GM19099 (cell line): ENCODE results near the gene MS4A18.

Experiments
- POLR2A ChIP-seq: IDR thresholded peaks from 3 replicates; pipeline ENCODE4 v1.6.1; 2011; ENCODE audit warnings: low read depth; ENCODE audit not compliant: insufficient read length; ENCODE audit errors: extremely low read depth

MS4A18 gene

DNA sequence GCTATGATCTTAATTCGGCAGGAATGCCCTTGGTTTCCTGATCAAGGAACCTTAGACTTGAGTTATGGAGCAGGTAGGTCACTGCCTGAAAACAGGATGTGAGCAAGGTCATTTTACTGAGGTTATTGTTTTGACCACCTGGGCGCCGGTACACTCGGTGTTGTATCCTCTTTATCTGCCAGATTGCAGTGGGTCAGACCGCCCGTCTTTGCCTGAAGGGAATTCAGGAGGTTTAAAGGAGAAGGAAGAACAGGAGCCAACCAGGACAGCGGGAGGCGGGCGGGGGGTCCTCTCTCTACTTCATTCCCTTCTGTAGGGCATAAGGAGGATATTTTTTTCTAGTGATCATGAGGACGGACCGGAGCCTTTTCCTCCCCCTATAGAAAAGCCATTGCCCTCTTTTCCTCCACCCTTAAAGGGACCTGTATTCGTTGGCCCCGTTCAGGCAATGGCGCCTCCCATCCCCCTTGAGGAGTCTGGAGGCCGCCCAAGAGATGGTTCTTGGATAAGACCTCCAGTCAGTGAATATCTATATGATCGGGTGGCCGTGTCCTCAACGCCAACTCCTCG lies 32.8 kb downstream of the MS4A18 start:
- TF ChIP-seq POLR2A = no peak

DNA sequence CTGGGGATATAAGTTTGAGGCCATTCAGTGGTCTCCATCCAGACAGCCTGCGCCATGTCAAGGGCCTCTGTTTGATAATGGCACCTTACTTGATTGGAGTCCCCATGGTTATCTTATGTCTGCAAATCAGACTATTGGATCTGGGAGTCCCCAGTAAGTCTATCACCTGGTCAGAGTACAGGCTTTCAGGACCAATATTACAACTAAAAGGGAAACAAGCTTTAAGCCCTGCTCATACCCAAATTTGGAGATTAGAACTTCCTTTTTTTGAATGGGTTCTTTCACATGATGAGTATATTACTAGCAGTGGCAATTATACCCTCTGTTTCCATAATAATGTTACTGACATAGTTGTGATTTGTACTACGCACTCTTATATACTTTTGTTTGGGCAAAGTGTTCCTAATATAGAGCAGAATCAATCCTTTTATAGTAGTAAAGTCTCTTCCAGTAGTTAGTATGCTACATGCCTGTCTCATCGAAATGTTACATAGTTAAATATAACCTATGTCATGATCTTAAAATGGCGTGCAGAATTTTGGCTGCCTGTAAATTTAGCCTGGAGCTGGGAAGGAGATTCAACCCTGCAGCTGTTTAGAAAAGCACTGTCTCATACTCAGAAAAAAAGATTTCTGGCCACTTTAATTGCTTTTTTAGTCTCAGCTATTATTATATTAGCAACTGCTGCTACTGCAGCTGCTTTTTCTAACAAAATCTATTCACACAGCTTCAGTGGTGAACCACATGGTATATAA lies 37.1 kb downstream of the MS4A18 start:
- TF ChIP-seq POLR2A = no peak

DNA sequence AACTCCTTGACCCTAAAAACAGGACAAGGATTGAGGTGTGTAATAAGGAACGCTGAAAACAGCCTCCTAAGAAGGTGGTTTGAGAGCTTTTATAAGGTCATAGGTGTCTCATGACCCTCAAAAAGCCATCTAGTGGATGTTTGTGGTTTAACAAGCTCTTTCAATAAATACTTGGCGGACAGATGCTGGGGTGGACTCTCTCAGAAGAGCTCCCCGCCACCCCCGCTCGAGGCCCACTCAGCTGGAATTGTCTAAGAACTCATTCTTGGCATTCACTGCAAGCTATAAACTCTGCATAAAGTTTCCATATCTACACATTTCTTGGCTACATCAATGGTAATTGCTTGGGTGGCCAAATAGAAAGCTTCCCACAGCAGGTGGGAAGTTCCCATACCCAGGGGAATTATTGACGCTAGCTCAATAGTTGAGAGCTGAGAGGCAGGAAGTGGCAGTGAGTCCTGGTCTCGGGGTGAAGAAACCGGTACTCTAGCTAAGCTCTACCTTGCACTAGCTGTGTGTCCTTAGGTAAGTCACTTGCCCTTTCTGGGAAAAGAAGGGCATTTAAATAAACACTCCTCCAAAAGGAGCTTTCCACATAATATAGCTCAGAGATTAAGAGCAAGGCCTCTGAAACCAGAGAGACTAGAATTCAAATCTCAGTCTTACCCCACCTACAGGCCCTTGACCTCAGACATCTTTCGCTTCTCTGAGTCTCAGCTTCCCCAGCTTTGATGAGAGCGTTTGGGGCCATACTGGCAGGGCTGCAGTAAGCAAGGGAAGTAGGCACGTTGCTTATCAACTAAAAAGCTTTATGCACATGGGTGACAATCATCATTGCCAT lies 38.6 kb downstream of the MS4A18 start:
- peak; percentile 48 for TF ChIP-seq POLR2A

DNA sequence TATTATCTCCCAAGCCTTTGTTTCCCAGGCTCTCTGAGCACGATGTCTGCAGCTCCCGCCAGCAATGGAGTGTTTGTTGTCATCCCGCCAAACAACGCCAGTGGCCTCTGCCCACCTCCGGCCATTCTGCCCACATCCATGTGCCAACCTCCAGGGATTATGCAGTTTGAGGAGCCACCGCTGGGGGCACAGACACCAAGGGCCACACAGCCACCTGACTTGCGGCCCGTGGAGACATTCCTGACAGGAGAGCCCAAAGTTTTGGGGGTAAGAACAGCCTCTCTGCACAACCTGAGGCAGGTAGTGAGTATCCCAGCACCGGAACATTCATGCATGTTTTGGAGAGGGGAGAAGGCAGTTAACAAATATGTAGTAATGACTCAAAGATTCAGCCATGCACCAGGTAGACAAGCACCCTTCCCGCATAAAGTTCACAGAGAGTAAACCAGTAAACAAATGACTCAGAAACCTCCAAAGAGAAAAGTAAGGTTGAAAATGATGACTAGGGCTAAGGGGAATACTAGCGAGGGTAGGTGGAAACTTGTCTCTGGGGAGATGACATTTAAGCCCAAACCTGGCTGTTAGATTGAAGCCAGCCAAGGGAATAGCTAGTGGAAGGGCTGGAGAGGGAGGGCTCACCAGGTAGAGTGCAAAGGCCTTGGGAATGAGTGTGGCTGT lies 39.3 kb downstream of the MS4A18 start:
- no peak for TF ChIP-seq POLR2A

DNA sequence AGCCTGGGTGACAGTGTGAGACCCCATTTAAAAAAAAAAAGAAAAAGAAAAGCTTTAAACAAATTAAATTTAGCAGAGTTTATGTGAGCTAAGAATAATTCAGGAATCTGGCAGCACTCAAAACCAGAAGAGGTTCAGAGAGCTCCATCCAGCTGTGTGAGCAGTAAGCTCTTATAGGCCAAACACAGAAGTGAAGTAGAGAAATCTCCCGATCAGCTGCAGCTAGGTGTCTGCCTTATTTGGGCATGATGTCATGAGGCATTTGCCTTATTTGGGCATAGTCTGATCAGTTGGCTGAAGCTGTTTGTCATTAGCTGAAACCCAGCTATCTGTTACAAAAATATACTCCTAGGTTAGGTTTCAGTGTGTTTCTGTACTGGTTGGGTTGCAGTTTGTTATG lies 40.4 kb downstream of the MS4A18 start:
- TF ChIP-seq POLR2A = peak; percentile 39

DNA sequence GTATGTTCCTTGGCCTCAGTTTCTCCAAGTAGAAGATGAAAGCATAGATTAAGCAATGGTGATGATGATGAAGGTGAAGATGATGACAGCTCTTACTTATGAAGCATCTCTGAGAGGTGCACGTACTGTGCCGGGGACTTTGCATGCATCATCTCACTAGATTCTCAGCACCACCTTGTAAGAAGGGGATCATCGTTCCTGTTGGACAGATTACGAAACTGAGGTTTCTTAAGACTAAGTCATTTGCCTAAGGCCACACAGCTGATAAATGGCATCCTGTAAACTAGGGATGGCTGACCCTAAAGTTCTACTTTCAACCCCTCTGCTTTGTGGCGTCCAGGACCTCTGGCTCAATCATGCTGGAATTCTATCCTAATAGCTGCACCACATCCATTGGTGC lies 40.8 kb downstream of the MS4A18 start:
- no peak for TF ChIP-seq POLR2A

DNA sequence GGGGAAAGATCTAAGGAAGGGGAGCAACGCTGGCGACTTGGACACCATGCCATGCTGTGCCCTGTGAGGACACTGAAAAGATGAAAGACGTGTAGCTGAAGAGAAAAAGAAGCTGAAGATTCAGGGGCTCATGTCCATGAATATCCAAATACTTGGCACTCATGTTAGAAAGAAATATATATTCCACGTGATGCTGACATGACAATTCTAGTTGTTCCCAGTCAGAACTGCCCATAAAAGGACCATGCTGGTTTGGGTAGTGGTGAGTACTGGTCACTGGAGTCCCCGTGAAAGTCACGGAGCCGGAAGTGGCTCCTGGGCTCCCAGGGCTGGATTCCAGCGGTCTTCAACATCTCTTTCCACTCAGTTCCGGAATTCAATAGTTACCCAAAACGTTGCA lies 42.0 kb downstream of the MS4A18 start:
- no peak for TF ChIP-seq POLR2A

DNA sequence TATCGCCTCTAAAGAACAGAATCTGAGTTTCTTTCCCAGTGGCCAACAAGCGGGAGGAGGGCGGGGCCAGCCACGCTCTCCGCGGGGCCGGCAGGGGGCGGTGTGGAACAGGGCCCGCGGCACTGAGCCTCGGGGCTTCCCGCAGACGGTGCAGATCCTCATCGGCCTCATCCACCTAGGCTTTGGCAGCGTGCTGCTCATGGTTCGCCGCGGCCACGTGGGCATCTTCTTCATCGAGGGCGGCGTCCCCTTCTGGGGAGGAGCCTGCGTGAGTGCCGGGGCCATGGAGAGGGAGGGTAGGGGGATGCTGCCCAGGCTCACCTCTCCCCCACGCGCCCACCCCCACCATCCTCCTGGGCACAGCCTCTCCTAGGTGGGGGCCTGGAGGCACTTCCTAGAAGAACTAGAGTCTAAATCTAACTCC lies 42.9 kb downstream of the MS4A18 start:
- no peak for TF ChIP-seq POLR2A

DNA sequence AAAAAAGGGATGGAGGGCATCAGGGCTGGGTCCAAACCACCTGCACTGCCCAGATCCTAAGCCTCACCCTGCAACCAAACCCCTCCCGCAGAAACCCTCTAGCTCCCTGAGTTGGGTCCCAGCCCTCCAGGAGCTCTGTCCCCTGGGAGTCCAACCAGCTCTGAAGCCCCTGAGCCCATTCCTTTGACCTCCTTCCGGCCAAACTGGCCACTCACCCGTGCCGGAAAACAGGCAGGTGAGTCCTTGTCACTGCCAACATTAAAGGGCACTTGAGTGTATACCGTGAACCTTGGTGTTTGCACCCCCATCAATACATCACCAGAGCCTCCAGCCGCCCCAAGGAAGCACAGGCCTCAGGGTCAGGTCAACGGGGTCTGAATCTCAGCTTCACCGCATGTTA lies 43.7 kb downstream of the MS4A18 start:
- no peak for TF ChIP-seq POLR2A

DNA sequence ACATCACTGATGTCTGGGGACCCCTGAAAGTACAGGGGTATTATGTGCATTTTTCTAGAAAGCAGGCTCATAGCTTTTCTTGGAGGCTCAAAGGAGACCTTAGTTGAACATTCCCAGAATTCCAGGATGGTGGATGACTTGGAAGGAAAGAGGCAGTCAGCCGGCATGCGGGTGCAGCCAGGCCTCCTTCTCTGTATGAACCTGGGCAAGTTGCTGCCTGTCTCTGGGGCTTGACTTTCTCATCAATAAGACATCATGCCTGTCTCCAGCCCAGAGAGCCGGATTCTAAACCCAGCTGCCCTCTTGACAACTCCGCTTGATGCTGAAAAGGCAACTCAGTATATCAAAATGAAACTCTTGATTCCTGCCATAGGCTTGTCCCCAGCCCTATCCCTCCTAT lies 44.8 kb downstream of the MS4A18 start:
- no peak for TF ChIP-seq POLR2A

DNA sequence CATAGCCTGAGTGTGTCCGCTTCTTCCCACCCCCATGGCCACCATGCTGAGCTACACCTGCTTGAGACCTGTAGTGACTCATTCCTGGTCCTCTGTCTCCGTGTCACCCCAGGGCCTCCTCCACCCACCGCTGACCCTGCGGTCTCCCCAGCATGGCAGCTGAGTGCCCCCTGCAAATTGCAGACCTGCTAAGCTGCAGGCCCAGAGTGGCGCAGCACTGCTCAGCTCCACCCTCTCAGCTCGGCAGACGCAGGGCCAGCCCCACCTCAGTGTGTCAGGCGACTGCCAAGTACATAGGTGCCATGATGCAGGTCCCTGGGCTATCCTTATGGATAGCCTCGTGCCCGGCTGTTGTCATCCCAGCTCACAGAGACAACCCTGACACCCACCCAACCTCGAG lies 45.3 kb downstream of the MS4A18 start:
- no peak for TF ChIP-seq POLR2A

DNA sequence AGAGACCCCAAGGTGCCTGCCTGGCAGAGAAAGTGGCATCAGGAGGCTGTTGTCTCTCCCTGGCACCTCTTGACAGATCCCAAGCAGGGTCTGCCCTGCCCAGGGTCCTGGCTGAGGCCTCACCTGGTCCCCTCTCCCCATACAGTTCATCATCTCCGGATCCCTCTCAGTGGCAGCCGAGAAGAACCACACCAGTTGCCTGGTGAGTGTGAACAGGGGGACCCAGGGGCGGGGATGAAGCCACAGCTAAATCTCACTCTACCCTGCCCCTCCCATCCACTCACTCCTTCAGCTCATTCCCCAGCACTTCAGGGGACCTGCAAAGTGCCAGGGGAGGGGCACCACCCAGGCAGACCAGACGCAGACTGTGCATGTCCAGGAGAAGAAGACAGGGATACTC lies 46.6 kb downstream of the MS4A18 start:
- no peak for TF ChIP-seq POLR2A

DNA sequence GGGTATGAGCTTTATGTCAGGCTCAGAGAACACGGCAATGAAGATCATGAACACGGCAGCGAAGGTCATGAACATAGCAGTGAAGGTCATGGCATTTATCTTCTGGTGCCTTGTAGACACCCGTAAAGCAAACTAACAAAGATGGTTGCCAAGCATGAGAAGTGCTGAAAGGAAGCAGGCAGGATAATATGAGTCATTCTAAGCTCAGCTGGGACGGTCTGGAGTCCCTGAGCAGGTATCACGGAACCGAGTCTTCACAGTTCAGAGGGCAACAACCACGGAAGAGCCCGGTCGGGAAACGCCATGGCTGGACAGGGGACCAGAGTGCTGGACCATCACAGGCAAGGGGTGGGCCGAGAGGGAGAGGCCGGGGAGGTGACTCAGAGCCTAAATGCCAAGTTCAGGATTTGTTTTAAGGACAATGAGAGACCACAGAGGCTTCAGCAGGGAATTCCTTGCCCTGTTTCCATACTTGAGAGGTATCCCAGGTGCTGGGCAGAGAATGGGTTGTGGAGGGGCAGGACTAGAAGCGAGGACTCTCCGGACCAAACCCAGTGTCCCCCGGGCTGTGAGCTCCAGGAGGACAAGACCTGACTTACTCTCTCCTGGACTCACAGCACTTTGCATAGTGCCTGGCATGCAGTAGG lies 47.5 kb downstream of the MS4A18 start:
- no peak for TF ChIP-seq POLR2A

DNA sequence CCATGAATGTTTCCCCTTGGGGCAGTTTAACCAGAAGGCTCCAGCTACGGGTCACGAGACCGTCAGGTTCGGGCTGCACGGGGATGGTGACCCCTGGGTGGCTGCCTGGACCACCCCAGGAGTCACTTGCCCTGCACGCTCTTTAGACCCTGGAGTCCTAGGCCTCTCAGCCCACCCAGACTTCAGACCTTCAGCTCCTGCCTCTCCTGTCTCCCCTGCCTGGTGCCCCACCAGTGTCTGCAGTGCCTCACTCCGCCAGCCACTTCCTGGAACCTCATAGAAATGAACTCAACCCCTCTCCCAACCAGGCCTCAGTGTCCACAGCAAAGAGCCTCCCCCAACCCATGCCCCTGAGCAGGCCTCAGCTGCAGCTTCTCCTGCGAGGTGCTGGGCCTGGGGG lies 48.1 kb downstream of the MS4A18 start:
- no peak for TF ChIP-seq POLR2A

DNA sequence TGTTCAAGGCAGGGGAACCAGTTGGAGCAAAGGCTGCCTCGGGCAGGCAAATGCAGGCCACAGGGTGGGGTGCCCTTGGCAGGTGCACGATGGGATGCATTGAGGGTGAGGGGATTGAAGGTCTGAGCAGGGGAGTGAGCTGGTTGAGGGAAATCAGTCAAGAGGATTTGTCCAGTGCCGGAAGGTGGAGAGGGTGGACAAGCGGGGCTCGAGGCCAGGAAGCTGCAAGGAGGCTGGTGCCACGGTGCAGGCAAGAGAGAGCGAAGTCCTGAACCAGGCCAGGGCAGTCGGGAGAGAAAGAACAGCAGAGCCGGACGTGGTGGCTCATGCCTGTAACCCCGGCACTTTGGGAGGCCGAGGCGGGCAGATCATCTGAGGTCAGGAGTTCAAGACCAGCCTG lies 50.2 kb downstream of the MS4A18 start:
- TF ChIP-seq POLR2A = no peak

DNA sequence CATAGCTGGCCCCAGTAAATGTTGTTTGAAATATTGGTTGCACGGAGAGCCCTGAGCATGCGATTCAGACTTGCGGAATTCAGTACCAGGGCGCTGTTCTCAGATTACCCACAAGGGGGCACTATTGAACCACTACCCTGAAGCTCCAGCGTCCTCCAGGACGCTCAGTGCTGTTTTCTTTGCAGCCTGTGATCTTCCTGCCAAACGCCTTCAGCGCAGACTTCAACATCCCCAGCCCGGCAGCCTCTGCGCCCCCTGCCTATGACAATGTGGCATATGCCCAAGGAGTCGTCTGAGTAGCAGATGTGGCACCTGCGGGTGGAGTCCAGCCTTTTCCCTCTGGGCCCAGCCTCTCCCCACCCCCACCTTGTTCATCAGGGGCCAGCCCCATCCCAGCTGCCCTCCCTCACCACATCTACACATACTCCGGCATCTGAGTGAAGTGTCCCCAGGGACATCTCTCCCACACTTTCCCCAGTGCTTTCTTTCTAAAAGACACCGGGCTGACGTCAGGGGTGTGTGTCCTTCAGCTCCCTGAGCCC lies 51.0 kb downstream of the MS4A18 start:
- no peak for TF ChIP-seq POLR2A
